ENCODE results near the gene CPSF4L. TPM values are rescaled to one million over a fixed set of nuclear protein-coding genes. Genes with fewer than 3 reads are reported as not detected.

Gene CPSF4L
- total and polyA plus RNA-seq, 2 donors from 2014 or later: not detected

- Histone ChIP-seq H3K9ac (ENCODE audit: low read length in 3 of 3) (no peak overlapping the region), H3K4me1 (ENCODE audit: control insufficient read depth in 2 of 3, insufficient read depth in 2 of 3, low read depth in 1 of 3, low read length in 3 of 3) (peaks cover 0 to 17% (median 15%) of the 10 kb centered on the region in 3 donors), H3K36me3 (ENCODE audit: control insufficient read depth in 2 of 3, insufficient read depth in 3 of 3, low read length in 3 of 3) (no peaks in the 10 kb centered on the region), H3K9me3 (ENCODE audit: control insufficient read depth in 2 of 3, insufficient read depth in 1 of 3, low read length in 3 of 3) (no peaks in the 10 kb centered on the region), H3K4me3 (ENCODE audit: low read length in 3 of 3) (no peak overlapping the region), H3K27ac (ENCODE audit: low read depth in 2 of 2, low read length in 2 of 2) (peak overlapping the region in 1 of 2 donors; percentile 16), H3K27me3 (ENCODE audit: control insufficient read depth, insufficient read depth, low read length) (no peaks in the 10 kb centered on the region)
- no peak for TF ChIP-seq CTCF (IDR thresholded peaks at IDR 0.05; ENCODE audit: borderline replicate concordance, extremely low read depth, insufficient read depth)
- intact Hi-C loops (cut with DNase I): no loop called here
- FAIRE-seq (no peak), DNase-seq (no peak)
These were observed 35.0 kb downstream of the CPSF4L start for GRCh38 chr17:73226556-73227172.

GRCh38 chr17:73224663-73225305 is 36.9 kb downstream of the CPSF4L start:
- peaks cover 0 to 12% (median 11%) of the 10 kb centered on the region in 3 donors for H3K4me1 ChIP-seq (ENCODE audit: control insufficient read depth in 2 of 3, insufficient read depth in 2 of 3, low read depth in 1 of 3, low read length in 3 of 3)
- H3K9ac ChIP-seq (ENCODE audit: low read length in 3 of 3): no peak overlapping the region
- H3K27ac ChIP-seq (ENCODE audit: low read depth in 2 of 2, low read length in 2 of 2): no peak overlapping the region
- H3K27me3 ChIP-seq (ENCODE audit: control insufficient read depth, insufficient read depth, low read length): no peaks in the 10 kb centered on the region
- intact Hi-C loops (cut with DNase I): no loop called here
- no peaks in the 10 kb centered on the region for H3K9me3 ChIP-seq (ENCODE audit: control insufficient read depth in 2 of 3, insufficient read depth in 1 of 3, low read length in 3 of 3)
- DNase-seq (no peak), FAIRE-seq (no peak)
- no peak for TF ChIP-seq CTCF (IDR thresholded peaks at IDR 0.05; ENCODE audit: borderline replicate concordance, extremely low read depth, insufficient read depth)
- no peaks in the 10 kb centered on the region for H3K36me3 ChIP-seq (ENCODE audit: control insufficient read depth in 2 of 3, insufficient read depth in 3 of 3, low read length in 3 of 3)
- H3K4me3 ChIP-seq (ENCODE audit: low read length in 3 of 3): no peak overlapping the region

- Histone ChIP-seq H3K27ac (ENCODE audit: low read depth in 2 of 2, low read length in 2 of 2) (no peak overlapping the region), H3K4me3 (ENCODE audit: low read length in 3 of 3) (no peak overlapping the region), H3K36me3 (ENCODE audit: control insufficient read depth in 2 of 3, insufficient read depth in 3 of 3, low read length in 3 of 3) (no peaks in the 10 kb centered on the region), H3K27me3 (ENCODE audit: control insufficient read depth, insufficient read depth, low read length) (no peaks in the 10 kb centered on the region), H3K9ac (ENCODE audit: low read length in 3 of 3) (no peak overlapping the region), H3K9me3 (ENCODE audit: control insufficient read depth in 2 of 3, insufficient read depth in 1 of 3, low read length in 3 of 3) (no peaks in the 10 kb centered on the region), H3K4me1 (ENCODE audit: control insufficient read depth in 2 of 3, insufficient read depth in 2 of 3, low read depth in 1 of 3, low read length in 3 of 3) (peaks cover 0 to 12% (median 11%) of the 10 kb centered on the region in 3 donors)
- DNase-seq (no peak), FAIRE-seq (no peak)
- no peak for TF ChIP-seq CTCF (IDR thresholded peaks at IDR 0.05; ENCODE audit: borderline replicate concordance, extremely low read depth, insufficient read depth)
- intact Hi-C loops (cut with DNase I): no loop called here
These were observed 37.4 kb downstream of the CPSF4L start for GRCh38 chr17:73224237-73224636.
